H1 (cell line): ENCODE results near the gene OLFM1. TPM values are rescaled to one million over a fixed set of nuclear protein-coding genes. Genes with fewer than 3 reads are reported as not detected.
A peak's percentile ranks its signal among the peaks of the same experiment; 100 is the strongest.

Experiments
- CTCF ChIA-PET: fragments of 300-600 bp; sonication (Branson Sonifier 250); formaldehyde crosslinking; loops from one replicate; lab custom pipeline; 2021; ENCODE audit not compliant: partially characterized antibody; lab: Charles Lee
- POLR2A ChIA-PET: fragments of 300-600 bp; sonication (Branson Sonifier 250); formaldehyde crosslinking; loops from one replicate; lab custom pipeline; 2021; ENCODE audit warnings: inconsistent platforms; ENCODE audit not compliant: partially characterized antibody; lab: Charles Lee
- DNase-seq, 2 experiments: peaks; one replicate each; pipeline versions ENCODE4 v3.0.0 to v3.0.0-alpha.2; 2010 to 2022; ENCODE audit warnings: low spot score in 2 of 2, low read depth in 1 of 2, mixed read lengths in 1 of 2
- FAIRE-seq: peaks from 2 replicates; lab custom pipeline; 2011; peaks lifted over from hg19 to GRCh38; lab: Jason Lieb, UNC
- H2AFZ ChIP-seq: 2 replicates; pipeline ENCODE4 v1.8.1; 2012; ENCODE audit warnings: low read length, inconsistent platforms
- H2AK5ac ChIP-seq: 2 replicates; pipeline ENCODE4 v1.6.1; 2013; ENCODE audit warnings: low read depth, low read length
- H2BK120ac ChIP-seq: replicated peaks from 2 replicates; pipeline ENCODE3; 2013; ENCODE audit warnings: low read depth, low read length, inconsistent platforms
- H2BK12ac ChIP-seq: 2 replicates; pipeline ENCODE4 v1.6.1; 2013; ENCODE audit warnings: low read depth, low read length
- H2BK15ac ChIP-seq: 2 replicates; pipeline ENCODE4 v1.6.1; 2013; ENCODE audit warnings: low read length
- H2BK20ac ChIP-seq: 2 replicates; pipeline ENCODE4 v1.6.1; 2013; ENCODE audit warnings: low read length
- H2BK5ac ChIP-seq: 2 replicates; pipeline ENCODE4 v1.6.1; 2013; ENCODE audit warnings: low read depth, low read length
- H3K14ac ChIP-seq: 2 replicates; pipeline ENCODE4 v1.6.1; 2013; ENCODE audit warnings: inconsistent platforms; ENCODE audit not compliant: insufficient read length
- H3K18ac ChIP-seq: 2 replicates; pipeline ENCODE4 v1.6.1; 2013; ENCODE audit warnings: low read length; ENCODE audit errors: extremely low read depth
- H3K23ac ChIP-seq: 2 replicates; pipeline ENCODE4 v1.6.1; 2013; ENCODE audit warnings: inconsistent platforms; ENCODE audit not compliant: insufficient read length
- H3K23me2 ChIP-seq: 2 replicates; pipeline ENCODE4 v1.6.1; 2013; ENCODE audit warnings: low read depth, low read length
- H3K27ac ChIP-seq: 2 replicates; pipeline ENCODE4 v1.6.1; 2011; ENCODE audit warnings: low read depth, low read length, inconsistent platforms
- H3K27me3 ChIP-seq, 4 experiments: replicated peaks in 1 of 4; 1 replicate in 1 of 4; 2 replicates in 3 of 4; pipeline versions ENCODE4 v1.6.1 to v1.8.1; 2011 to 2013; ENCODE audit warnings: low read length in 3 of 4, mild to moderate bottlenecking in 3 of 4, inconsistent platforms in 2 of 4, mixed read lengths in 2 of 4, moderate library complexity in 1 of 4; ENCODE audit not compliant: control insufficient read depth in 3 of 4, insufficient read depth in 3 of 4; ENCODE audit errors: extremely low read depth in 1 of 4
- H3K36me3 ChIP-seq, 4 experiments: 2 replicates each; pipeline versions ENCODE4 v1.6.1 to v1.8.1; 2011 to 2013; ENCODE audit warnings: mild to moderate bottlenecking in 4 of 4, low read length in 3 of 4, moderate library complexity in 2 of 4, control low read depth in 1 of 4, inconsistent platforms in 1 of 4; ENCODE audit not compliant: insufficient read depth in 4 of 4, control insufficient read depth in 2 of 4
- H3K4ac ChIP-seq: replicated peaks from 2 replicates; pipeline ENCODE3; 2013; ENCODE audit warnings: low read length, low read depth, mixed read lengths, inconsistent platforms; ENCODE audit not compliant: insufficient read length
- H3K4me1 ChIP-seq, 4 experiments: replicated peaks in 1 of 4; 1 replicate in 1 of 4; 2 replicates in 3 of 4; pipeline versions ENCODE4 v1.6.1 to v1.8.1; 2011 to 2013; ENCODE audit warnings: low read length in 3 of 4, inconsistent platforms in 2 of 4, mixed read lengths in 1 of 4; ENCODE audit not compliant: insufficient read depth in 4 of 4, control insufficient read depth in 3 of 4
- H3K4me2 ChIP-seq, 2 experiments: 2 replicates each; pipeline versions ENCODE4 v1.6.1 to v1.8.1; 2011 to 2013; ENCODE audit warnings: low read depth in 2 of 2, low read length in 2 of 2, control low read depth in 1 of 2, inconsistent platforms in 1 of 2, mild to moderate bottlenecking in 1 of 2; ENCODE audit not compliant: insufficient read depth in 1 of 2
- H3K4me3 ChIP-seq, 4 experiments: fragments of 200-600, 300-600 bp in 1 of 4; sonication (generic), shearing (Covaris generic), sonication (Bioruptor Twin) in 1 of 4; 2 replicates each; pipeline versions ENCODE4 v1.5.1 to v1.8.1; 2011 to 2016; ENCODE audit warnings: low read length in 4 of 4, low read depth in 3 of 4, control low read depth in 2 of 4, inconsistent platforms in 2 of 4, mild to moderate bottlenecking in 2 of 4, mixed read lengths in 1 of 4, moderate library complexity in 1 of 4; ENCODE audit not compliant: insufficient read depth in 2 of 4; ENCODE audit errors: extremely low read depth in 1 of 4
- H3K56ac ChIP-seq: replicated peaks from 2 replicates; pipeline ENCODE3; 2013; ENCODE audit warnings: low read depth, mild to moderate bottlenecking, mixed read lengths, low read length, inconsistent platforms; ENCODE audit not compliant: insufficient read length
- H3K79me1 ChIP-seq: 2 replicates; pipeline ENCODE4 v1.6.1; 2013; ENCODE audit warnings: low read depth, low read length, control low read depth
- H3K79me2 ChIP-seq, 2 experiments: 2 replicates each; pipeline versions ENCODE4 v1.6.1 to v1.8.1; 2012 to 2013; ENCODE audit warnings: low read length in 2 of 2, mild to moderate bottlenecking in 2 of 2, inconsistent platforms in 1 of 2; ENCODE audit not compliant: insufficient read depth in 2 of 2, control insufficient read depth in 1 of 2
- H3K9ac ChIP-seq, 4 experiments: replicated peaks in 1 of 4; 1 replicate in 1 of 4; 2 replicates in 3 of 4; pipeline versions ENCODE4 v1.6.1 to v1.8.1; 2011 to 2013; ENCODE audit warnings: low read depth in 3 of 4, low read length in 3 of 4, control low read depth in 2 of 4, mild to moderate bottlenecking in 2 of 4, moderate library complexity in 2 of 4, inconsistent platforms in 1 of 4; ENCODE audit errors: extremely low read depth in 1 of 4
- H3K9me3 ChIP-seq, 2 experiments: 2 replicates each; pipeline versions ENCODE4 v1.6.1 to v1.8.1; 2012 to 2013; ENCODE audit warnings: mild to moderate bottlenecking in 2 of 2, moderate library complexity in 2 of 2, control low read depth in 1 of 2, inconsistent platforms in 1 of 2, low read depth in 1 of 2, low read length in 1 of 2, mixed read lengths in 1 of 2; ENCODE audit not compliant: insufficient read depth in 2 of 2
- H4K20me1 ChIP-seq, 2 experiments: replicated peaks in 1 of 2; 2 replicates each; pipeline versions ENCODE3 to v1.8.1; 2011 to 2013; ENCODE audit warnings: inconsistent platforms in 2 of 2, low read length in 2 of 2, mild to moderate bottlenecking in 1 of 2; ENCODE audit not compliant: insufficient read depth in 2 of 2, control insufficient read depth in 1 of 2
- H4K5ac ChIP-seq: 2 replicates; pipeline ENCODE4 v1.6.1; 2013; ENCODE audit warnings: low read length, low read depth, mixed read lengths, inconsistent platforms; ENCODE audit not compliant: insufficient read length
- H4K8ac ChIP-seq: 2 replicates; pipeline ENCODE4 v1.8.0; 2013; ENCODE audit warnings: mild to moderate bottlenecking, moderate library complexity, low read length, inconsistent platforms; ENCODE audit not compliant: insufficient read depth; ENCODE audit errors: extremely low read depth
- H4K91ac ChIP-seq: replicated peaks from 2 replicates; pipeline ENCODE3; 2013; ENCODE audit warnings: low read length, mixed read lengths, inconsistent platforms; ENCODE audit not compliant: insufficient read length
- CHD1 ChIP-seq: IDR thresholded peaks from 2 replicates; pipeline ENCODE4 v1.6.1; 2012; ENCODE audit warnings: low read depth, low read length, improper control_type of control experiment
- GABPA ChIP-seq: IDR thresholded peaks from 2 replicates; pipeline ENCODE4 v1.6.1; 2011; ENCODE audit warnings: mild to moderate bottlenecking, low read length, moderate library complexity, borderline replicate concordance; ENCODE audit not compliant: insufficient read depth
- SIRT6 ChIP-seq: IDR thresholded peaks from one replicate; pipeline ENCODE4 v1.7.1; 2012; ENCODE audit warnings: low read length, inconsistent platforms
- SP2 ChIP-seq: IDR thresholded peaks from 2 replicates; pipeline ENCODE4 v1.6.1; 2012; ENCODE audit warnings: mild to moderate bottlenecking, low read length, inconsistent platforms
- SUZ12 ChIP-seq: fragments of 200-600 bp; sonication (generic); IDR thresholded peaks from 2 replicates; pipeline ENCODE4 v1.6.1; 2012; ENCODE audit warnings: mild to moderate bottlenecking, inconsistent platforms, low read length, moderate library complexity, mixed read lengths
- TAF1 ChIP-seq: IDR thresholded peaks from 2 replicates; pipeline ENCODE4 v1.6.1; 2011; ENCODE audit warnings: mild to moderate bottlenecking, low read depth, low read length
- YY1 ChIP-seq: IDR thresholded peaks from 2 replicates; pipeline ENCODE4 v1.6.1; 2011; ENCODE audit warnings: low read depth, mild to moderate bottlenecking, low read length
- WGBS, 2 experiments: shearing (Covaris generic) in 1 of 2; methylation state at CpG; one replicate each; pipeline versions ENCODE4 v1.1.6 to v1.1.7; 2013 to 2015; ENCODE audit warnings: low lambda C conversion rate in 2 of 2, mixed read lengths in 2 of 2, inconsistent platforms in 1 of 2, low coverage in 1 of 2, missing lambda C conversion rate in 1 of 2; ENCODE audit not compliant: insufficient replicate concordance in 2 of 2, insufficient coverage in 1 of 2, insufficient read length in 1 of 2; ENCODE audit errors: extremely low coverage in 1 of 2, missing lambda C conversion rate in 1 of 2; 5-methylcytosine and 5-hydroxymethylcytosine counted together
- polyA plus RNA-seq, 7 experiments: library from polyadenylated mRNA; depleted of rRNA in 3 of 7; stranded (reverse) in 5 of 7; unstranded in 2 of 7; fragments of >200 nt in 5 of 7; fragments of 200-250 nt in 2 of 7; gene quantifications; 1 replicate in 5 of 7; 2 replicates in 1 of 7; 4 replicates in 1 of 7; pipeline versions ENCODE4 v1.2.1 to v1.2.3, GENCODE V29; 2011 to 2013; ENCODE audit warnings: missing spikeins in 2 of 7, mixed read lengths in 2 of 7
- total RNA-seq: library from RNA; stranded (reverse); fragmentation: NEBNext Ultra II Directional; extraction: Animal tissue kit (Norgen Biotek cat#: 25700); gene quantifications from 2 replicates; pipeline ENCODE4 v1.2.1, GENCODE V29; 2021
- TF ChIP-seq, protein P1 (sequence below): IDR thresholded peaks from 2 replicates; pipeline ENCODE4 v1.6.1; 2012; ENCODE audit warnings: low read length, inconsistent platforms
- TF ChIP-seq, protein P2 (sequence below): IDR thresholded peaks from 2 replicates; pipeline ENCODE4 v1.6.1; 2011; ENCODE audit warnings: low read length, improper control_type of control experiment

OLFM1 gene
- total and polyA plus RNA-seq, 2 of the 8 experiments (the other 6 are each of a cell fraction or from before 2014, with no cell fraction given), result 53.0 to 53.4 TPM

- Histone ChIP-seq H3K79me2 (no peaks in the 10 kb centered on the region), H2BK20ac (no peak overlapping the region), H4K20me1 (peaks cover 0 to 4% of the 10 kb centered on the region in 2 experiments), H2BK15ac (no peak overlapping the region), H4K8ac (no peak overlapping the region), H3K23ac (no peak overlapping the region), H3K79me1 (no peaks in the 10 kb centered on the region), H3K27me3 (no peaks in the 10 kb centered on the region), H2BK12ac (no peak overlapping the region), H3K56ac (no peak overlapping the region), H2AFZ (no peak overlapping the region), H2AK5ac (no peak overlapping the region), H4K5ac (no peak overlapping the region), H3K4me3 (no peak overlapping the region), H3K18ac (0 out of 2 replicates have a peak overlapping the region, but pooled peaks have one; percentile 7), H3K4me2 (no peak overlapping the region), H3K27ac (no peak overlapping the region), H3K4ac (no peak overlapping the region)
- DNase-seq (no peak), FAIRE-seq (no peak)
- WGBS, 2 experiments, result 75% methylated on average over 15 of the region's 16 CpGs; no CpG with 5 or more reads in 1 of the 2 experiments
- TF ChIP-seq SUZ12 (no peak), SP2 (no peak), GABPA (no peak), TAF1 (no peak), SIRT6 (no peak), CHD1 (no peak), YY1 (no peak)
- TF ChIP-seq, protein P1, sequence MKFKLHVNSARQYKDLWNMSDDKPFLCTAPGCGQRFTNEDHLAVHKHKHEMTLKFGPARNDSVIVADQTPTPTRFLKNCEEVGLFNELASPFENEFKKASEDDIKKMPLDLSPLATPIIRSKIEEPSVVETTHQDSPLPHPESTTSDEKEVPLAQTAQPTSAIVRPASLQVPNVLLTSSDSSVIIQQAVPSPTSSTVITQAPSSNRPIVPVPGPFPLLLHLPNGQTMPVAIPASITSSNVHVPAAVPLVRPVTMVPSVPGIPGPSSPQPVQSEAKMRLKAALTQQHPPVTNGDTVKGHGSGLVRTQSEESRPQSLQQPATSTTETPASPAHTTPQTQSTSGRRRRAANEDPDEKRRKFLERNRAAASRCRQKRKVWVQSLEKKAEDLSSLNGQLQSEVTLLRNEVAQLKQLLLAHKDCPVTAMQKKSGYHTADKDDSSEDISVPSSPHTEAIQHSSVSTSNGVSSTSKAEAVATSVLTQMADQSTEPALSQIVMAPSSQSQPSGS, result no peak
- TF ChIP-seq, protein P2, sequence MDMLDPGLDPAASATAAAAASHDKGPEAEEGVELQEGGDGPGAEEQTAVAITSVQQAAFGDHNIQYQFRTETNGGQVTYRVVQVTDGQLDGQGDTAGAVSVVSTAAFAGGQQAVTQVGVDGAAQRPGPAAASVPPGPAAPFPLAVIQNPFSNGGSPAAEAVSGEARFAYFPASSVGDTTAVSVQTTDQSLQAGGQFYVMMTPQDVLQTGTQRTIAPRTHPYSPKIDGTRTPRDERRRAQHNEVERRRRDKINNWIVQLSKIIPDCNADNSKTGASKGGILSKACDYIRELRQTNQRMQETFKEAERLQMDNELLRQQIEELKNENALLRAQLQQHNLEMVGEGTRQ, result no peak
- TF ChIP-seq, all 59 proteins: peak for 0
- Histone ChIP-seq H3K9me3 (peaks cover 0 to 4% of the 10 kb centered on the region in 2 experiments; a peak in 1 of 4 replicates), H3K14ac (no peak overlapping the region), H4K91ac (no peak overlapping the region), H3K36me3 (no peaks in the 10 kb centered on the region), H3K9ac (no peak overlapping the region), H2BK120ac (no peak overlapping the region), H3K23me2 (peaks cover 8% of the 10 kb centered on the region; the same call in 1 of the 2 replicates), H3K4me1 (peaks cover 0 to 5% (median under 1%) of the 10 kb centered on the region in 4 experiments; a peak in 3 of 7 replicates), H2BK5ac (no peak overlapping the region)
- CTCF ChIA-PET, result no interaction called here
- POLR2A ChIA-PET, result no interaction called here
These were observed 57.2 kb downstream of the OLFM1 start for GRCh38 chr9:135144581-135145170.
